Stimulated activated CD4-positive, alpha-beta T cell treated with anti-CD3 and anti-CD28 coated beads, Interleukin-2, amount 100 ng/mL, for 48 hours (primary cell): ENCODE results near the gene IMMP1L.

ENCODE experiments used
- DNase-seq, 2 donors: peaks; one replicate each; pipeline ENCODE4 v3.0.0-alpha.2; 2020

Gene IMMP1L

GRCh38 chr11:31464436-31464835 lies 45.0 kb downstream of the IMMP1L start:
- DNase-seq = no peak

GRCh38 chr11:31455177-31455576 lies 54.2 kb downstream of the IMMP1L start:
- no peak for DNase-seq

GRCh38 chr11:31450841-31451240 lies 58.6 kb downstream of the IMMP1L start:
- DNase-seq = no peak

GRCh38 chr11:31449040-31449439 lies 60.4 kb downstream of the IMMP1L start:
- no peak for DNase-seq

- DNase-seq = no peak
Observed at GRCh38 chr11:31445621-31446020, 63.8 kb downstream of the IMMP1L start.

GRCh38 chr11:31443802-31444201 lies 65.6 kb downstream of the IMMP1L start:
- DNase-seq = no peak

- no peak for DNase-seq
Observed at GRCh38 chr11:31442086-31442485, 67.3 kb downstream of the IMMP1L start.

GRCh38 chr11:31441296-31441695 lies 68.1 kb downstream of the IMMP1L start:
- DNase-seq = no peak

- no peak for DNase-seq
Observed at GRCh38 chr11:31437742-31438435, 71.5 kb downstream of the IMMP1L start.

GRCh38 chr11:31433851-31434250 lies 75.6 kb downstream of the IMMP1L start:
- no peak for DNase-seq

GRCh38 chr11:31424652-31425051 lies 84.8 kb downstream of the IMMP1L start:
- DNase-seq = no peak

GRCh38 chr11:31422703-31423102 lies 86.7 kb downstream of the IMMP1L start:
- no peak for DNase-seq

GRCh38 chr11:31421820-31422219 lies 87.6 kb downstream of the IMMP1L start:
- DNase-seq = no peak

- no peak for DNase-seq
Observed at GRCh38 chr11:31419669-31420068, 89.8 kb downstream of the IMMP1L start.

- DNase-seq = no peak
Observed at GRCh38 chr11:31419138-31419537, 90.3 kb downstream of the IMMP1L start.

GRCh38 chr11:31417816-31418215 lies 91.6 kb downstream of the IMMP1L start:
- no peak for DNase-seq

GRCh38 chr11:31417357-31417756 lies 92.1 kb downstream of the IMMP1L start:
- no peak for DNase-seq

GRCh38 chr11:31415435-31415834 lies 94.0 kb downstream of the IMMP1L start:
- no peak for DNase-seq

- no peak for DNase-seq
Observed at GRCh38 chr11:31414338-31414737, 95.1 kb downstream of the IMMP1L start.

- DNase-seq = no peak
Observed at GRCh38 chr11:31412946-31413345, 96.5 kb downstream of the IMMP1L start.

- no peak for DNase-seq
Observed at GRCh38 chr11:31408201-31408600, 101.2 kb downstream of the IMMP1L start.

GRCh38 chr11:31404614-31405013 lies 104.8 kb downstream of the IMMP1L start:
- DNase-seq = no peak

GRCh38 chr11:31397239-31397834 lies 112.1 kb downstream of the IMMP1L start:
- DNase-seq = no peak

GRCh38 chr11:31387379-31387778 lies 122.0 kb downstream of the IMMP1L start:
- no peak for DNase-seq

GRCh38 chr11:31383116-31383515 lies 126.3 kb downstream of the IMMP1L start:
- DNase-seq = no peak
